ENCODE measurements around the gene SLC2A9.

Gene SLC2A9

GRCh38 chr4:9880406-9881197 is 140.7 kb downstream of the SLC2A9 start:
- no peak for DNase-seq

DNA sequence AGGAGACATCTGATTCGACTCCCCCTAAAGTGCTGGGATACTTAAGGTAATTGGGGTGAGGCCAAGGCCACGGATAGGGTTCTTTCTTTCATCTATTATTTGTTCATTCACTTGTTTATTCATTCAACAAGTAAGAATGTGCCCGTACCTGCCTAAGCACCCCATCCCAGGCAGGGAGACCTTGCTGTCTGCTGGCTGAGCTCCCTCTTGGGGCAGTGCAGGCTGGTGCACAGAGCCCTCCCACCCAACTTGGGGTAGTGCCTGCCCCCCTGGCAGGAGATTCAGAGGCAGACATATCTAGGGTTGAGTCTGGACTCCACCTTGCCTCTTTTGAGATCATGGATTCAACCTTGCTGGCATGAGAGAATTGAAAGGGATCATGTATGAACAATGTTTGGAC is 144.2 kb downstream of the SLC2A9 start:
- no peak for DNase-seq

- no peak for DNase-seq
Measured at GRCh38 chr4:9875516-9875915, 145.8 kb downstream of the SLC2A9 start.

- no peak for DNase-seq
Measured at GRCh38 chr4:9874385-9874784, 146.9 kb downstream of the SLC2A9 start.

- DNase-seq = no peak
Measured at GRCh38 chr4:9870165-9870790, 151.0 kb downstream of the SLC2A9 start.

GRCh38 chr4:9867751-9868425 is 153.4 kb downstream of the SLC2A9 start:
- no peak for DNase-seq

GRCh38 chr4:9866931-9867330 is 154.4 kb downstream of the SLC2A9 start:
- DNase-seq = no peak

DNA sequence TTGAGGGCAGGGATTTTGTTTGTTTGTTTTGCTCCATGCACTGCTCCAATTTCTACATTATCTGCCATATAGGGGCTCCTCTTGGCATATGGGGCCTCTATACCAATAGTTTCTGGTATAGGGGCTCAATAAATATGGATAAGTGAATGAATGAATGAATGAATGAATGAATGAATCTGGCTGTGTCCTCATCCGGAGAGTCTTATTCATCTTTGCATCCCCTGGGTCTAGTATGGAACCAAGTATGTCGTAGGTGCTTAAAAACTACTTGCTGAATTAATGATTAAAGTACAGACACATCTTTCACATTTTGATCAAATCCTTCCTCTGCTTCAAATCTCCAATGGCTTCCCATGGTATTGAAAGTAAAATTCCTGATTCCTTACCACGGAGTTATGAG is 159.7 kb downstream of the SLC2A9 start:
- DNase-seq = no peak

- no peak for DNase-seq
Measured at GRCh38 chr4:9859810-9860209, 161.5 kb downstream of the SLC2A9 start.

DNA sequence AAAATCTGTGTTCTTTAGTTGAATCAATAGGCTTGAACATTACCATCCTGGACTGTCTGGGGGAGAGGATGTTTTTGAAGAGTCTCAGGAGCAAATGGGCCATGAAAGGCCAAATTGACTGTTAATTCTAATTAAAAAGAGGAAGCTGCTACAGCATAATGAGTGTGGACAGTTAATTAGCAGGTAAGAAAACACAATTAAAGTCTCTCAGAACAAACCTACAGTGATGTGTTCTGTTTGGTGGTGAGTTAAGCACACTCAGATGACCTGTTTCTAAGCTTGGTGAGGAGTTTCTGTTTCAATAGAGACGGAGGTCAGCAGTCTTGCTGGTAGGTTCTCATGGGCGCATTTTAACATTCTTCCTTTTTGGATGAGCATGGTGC is 171.8 kb downstream of the SLC2A9 start:
- no peak for DNase-seq

GRCh38 chr4:9847968-9848748 is 173.1 kb downstream of the SLC2A9 start:
- DNase-seq = no peak

- no peak for DNase-seq
Measured at GRCh38 chr4:9845791-9846493, 175.4 kb downstream of the SLC2A9 start.

GRCh38 chr4:9841072-9841471 is 180.2 kb downstream of the SLC2A9 start:
- no peak for DNase-seq

- DNase-seq = no peak
Measured at GRCh38 chr4:9835430-9835829, 185.9 kb downstream of the SLC2A9 start.

DNA sequence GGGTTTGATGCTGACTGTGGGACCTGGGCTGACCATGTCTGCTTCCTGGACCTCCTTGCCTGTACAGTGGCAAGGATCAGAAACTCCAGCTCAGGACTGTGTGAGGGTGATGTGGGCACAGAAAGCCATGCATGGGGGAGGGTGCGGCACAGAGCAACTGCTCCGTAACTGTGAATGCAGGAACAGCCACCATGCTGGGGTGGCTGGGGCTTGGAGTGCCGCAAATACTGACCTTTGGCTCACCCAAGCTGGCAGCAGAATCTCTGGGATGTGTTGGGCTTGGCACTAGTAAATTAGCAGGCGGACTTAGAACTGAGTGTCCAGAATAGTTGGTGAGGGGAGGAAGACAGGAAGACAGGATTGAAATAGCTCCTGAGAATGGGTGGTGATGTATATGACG is 187.9 kb downstream of the SLC2A9 start:
- DNase-seq = no peak

DNA sequence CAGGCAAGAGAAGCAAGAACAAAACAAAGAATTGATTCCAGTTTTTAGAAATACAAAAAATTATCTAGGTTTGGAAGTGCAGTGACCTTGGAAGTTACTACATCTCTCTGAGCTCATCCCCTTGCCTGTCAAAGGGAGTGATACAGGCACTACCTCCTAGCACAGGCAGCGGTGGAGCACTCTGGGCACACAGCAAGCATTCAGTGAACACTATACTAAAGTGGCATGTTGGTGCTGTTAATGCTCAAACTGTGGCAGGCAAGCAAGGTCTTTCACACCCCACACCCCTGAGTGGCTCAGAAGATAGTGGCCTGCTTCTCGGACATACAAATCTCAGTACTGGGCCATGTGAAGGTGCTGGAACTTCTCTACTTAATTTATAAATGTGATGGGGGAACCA is 188.7 kb downstream of the SLC2A9 start:
- no peak for DNase-seq

DNA sequence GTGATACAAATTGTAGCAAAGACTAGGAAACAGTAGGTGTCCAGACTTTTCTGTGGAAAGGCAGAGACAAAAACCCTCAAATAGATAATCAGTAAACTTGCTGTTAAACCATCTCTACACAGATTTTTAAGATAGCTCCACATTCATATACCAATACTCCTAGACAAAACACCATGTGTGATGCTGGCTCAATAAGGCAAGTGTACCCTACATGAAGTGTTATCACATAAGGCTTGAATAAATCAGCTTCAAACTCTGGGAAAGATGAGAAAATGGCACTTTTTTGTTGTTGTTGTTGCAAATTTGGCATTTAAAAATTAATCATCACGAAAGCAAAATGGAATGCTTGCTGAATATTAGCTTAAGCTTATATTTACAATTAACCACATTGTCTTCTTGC is 194.7 kb downstream of the SLC2A9 start:
- no peak for DNase-seq

DNA sequence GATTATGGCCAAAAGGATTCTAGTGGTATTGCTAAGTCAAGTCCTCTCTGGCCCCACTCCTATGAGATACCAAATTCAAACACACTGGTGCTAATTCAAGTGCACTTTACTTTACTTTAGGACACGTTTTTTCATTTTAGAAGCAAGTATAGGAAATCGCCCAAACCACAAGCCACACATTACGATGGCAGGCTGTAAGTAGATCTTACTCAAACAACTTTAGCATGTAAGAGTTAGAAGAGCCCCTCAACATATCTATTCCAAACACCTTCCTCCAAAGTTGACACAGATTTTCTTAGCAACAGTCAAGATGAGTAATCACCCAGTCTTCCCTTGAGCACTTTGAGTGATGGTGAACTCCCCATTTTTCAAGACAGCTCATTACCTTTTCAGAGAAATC is 196.2 kb downstream of the SLC2A9 start:
- no peak for DNase-seq

DNA sequence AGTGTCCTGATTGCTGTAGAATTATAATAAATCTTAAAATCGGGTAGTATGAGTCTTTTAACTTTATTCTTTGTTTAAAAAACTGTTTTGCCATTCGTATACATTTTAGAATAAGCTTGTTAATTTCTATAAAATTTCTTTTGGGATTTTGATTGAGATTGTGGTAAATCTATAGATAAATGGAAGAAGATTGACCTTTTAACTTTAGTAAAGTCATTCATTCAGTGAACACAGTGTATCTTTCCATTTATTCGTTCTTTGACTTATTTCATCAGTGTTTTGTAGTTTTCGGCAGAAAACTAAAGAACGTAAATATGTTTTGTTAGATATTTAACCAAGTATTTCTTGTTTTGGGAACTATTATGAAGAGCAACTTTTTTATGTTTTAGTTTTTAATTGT is 201.0 kb downstream of the SLC2A9 start:
- DNase-seq = no peak

DNA sequence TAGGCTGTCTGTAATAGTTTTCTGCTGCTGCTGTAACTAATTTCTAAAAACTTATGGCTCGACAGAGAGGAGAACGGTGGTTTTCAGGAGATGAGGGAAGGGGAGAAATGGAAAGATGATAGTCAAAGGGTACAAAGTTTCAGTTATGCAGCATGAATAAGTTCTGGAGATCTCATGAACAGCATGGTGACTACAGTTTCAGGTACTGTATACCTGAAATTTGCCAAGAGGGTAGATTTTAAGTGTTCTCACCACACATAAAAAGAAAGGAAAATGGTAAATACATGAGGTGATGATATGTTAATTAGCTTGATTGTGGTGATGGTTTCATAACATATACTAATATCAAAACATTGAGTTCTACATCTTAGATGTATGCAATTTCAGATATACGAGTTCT is 205.0 kb downstream of the SLC2A9 start:
- no peak for DNase-seq

DNA sequence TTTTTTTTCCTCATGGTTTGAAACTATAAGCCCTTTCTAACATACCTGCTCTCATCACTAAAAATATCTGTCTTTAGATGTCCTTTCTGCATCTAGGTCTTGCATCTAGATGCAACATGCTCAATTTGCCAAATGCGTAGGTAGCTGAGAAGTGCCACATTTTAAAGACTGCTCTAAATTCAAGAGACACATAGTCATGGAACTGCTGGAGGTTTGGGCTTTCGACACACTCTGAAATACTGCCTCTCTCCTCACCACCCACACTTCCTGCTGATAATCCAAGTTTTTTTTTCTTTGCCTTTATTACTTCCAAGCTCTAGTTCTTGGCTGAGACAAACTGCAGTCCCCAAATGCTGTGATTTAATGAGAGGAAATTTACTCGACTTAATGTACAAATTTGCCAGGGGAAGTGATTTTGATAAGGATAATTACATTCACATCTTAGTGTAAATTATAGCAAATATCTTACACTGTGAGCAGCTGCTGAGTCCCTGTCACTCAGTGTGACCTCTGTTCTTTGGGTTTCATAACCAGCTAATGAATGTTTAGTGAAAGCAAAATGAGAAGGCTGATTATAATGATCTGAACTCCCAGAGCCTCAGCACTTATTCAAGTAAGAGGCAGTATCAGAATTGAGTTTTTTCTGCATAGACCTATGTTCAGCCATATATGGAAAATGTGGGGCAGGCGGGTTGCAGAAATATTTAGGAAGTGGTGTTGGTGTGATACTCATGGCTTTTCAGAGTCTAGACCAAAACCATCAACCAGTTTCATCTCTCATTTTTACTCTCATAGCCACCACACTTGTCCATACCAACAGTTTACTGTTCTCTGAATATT is 208.6 kb downstream of the SLC2A9 start:
- DNase-seq = no peak

DNA sequence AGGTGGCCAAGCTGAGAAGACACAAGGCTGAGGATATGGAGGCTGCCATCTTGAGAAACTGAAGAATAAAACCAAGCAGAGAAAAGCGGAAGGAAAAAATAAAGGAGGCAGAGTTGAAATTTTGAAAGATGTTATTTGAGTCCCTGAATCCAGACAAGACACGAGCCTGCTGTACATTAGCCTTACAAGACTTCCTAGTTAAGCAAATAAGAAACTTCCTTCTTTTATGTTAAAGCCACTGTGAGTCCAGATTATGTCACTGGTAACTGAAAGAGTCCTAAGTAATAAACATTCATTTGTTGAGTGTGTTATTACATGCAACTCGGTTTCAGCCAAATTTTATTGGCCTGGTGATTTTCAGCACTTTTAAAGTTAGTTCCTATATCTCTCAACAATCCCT is 209.5 kb downstream of the SLC2A9 start:
- DNase-seq = no peak
